HUES64 (cell line): ENCODE results near the gene MOSPD2.

Experiments
- H3K27ac ChIP-seq: 2 replicates; pipeline ENCODE4 v1.7.0; 2013; ENCODE audit warnings: low read depth, low read length, inconsistent platforms
- H3K27me3 ChIP-seq: 2 replicates; pipeline ENCODE4 v1.6.1; 2013; ENCODE audit warnings: mild to moderate bottlenecking, low read length; ENCODE audit not compliant: insufficient read depth
- H3K36me3 ChIP-seq: 2 replicates; pipeline ENCODE4 v1.6.1; 2013; ENCODE audit warnings: mild to moderate bottlenecking, low read length; ENCODE audit not compliant: insufficient read depth
- H3K4me1 ChIP-seq: 2 replicates; pipeline ENCODE4 v1.6.1; 2013; ENCODE audit warnings: mild to moderate bottlenecking, low read length, moderate library complexity; ENCODE audit not compliant: insufficient read depth
- H3K4me3 ChIP-seq: 2 replicates; pipeline ENCODE4 v1.5.1; 2013; ENCODE audit warnings: mild to moderate bottlenecking, low read length, moderate library complexity
- H3K9ac ChIP-seq: 2 replicates; pipeline ENCODE4 v1.6.1; 2013; ENCODE audit warnings: mild to moderate bottlenecking, low read depth, low read length
- H3K9me3 ChIP-seq: 2 replicates; pipeline ENCODE4 v1.6.1; 2013; ENCODE audit warnings: low read depth, low read length; ENCODE audit not compliant: insufficient read depth
- WGBS: fragments of 150-250, 120-280 bp; methylation state at CpG from one replicate; pipeline ENCODE4 v1.1.7; 2013; ENCODE audit warnings: missing lambda C conversion rate; 5-methylcytosine and 5-hydroxymethylcytosine counted together

MOSPD2 gene

DNA sequence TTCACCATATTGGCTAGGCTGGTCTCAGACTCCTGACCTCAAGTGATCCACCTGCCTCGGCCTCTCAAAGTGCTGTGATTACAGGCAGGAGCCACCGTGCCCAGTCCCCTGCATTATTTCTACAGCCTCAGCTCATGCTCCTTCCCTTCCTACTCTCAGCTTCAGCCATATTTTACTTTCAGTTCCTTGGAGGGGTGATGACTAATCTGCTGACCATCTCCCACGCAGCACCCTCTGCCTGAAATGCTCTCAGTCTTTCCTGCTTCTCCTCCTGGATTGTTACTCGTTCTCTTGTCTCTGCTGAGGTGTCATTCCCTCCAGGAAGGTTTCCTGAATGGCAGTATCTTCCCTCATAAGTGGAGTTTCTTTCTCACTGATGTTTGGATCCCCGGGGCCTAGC lies 63.3 kb downstream of the MOSPD2 start:
- WGBS = 70% methylated on average over 4 of the region's 5 CpGs
- no peaks in the 10 kb centered on the region for H3K36me3 ChIP-seq
- no peaks in the 10 kb centered on the region for H3K9me3 ChIP-seq
- no peaks in the 10 kb centered on the region for H3K4me1 ChIP-seq
- H3K27me3 ChIP-seq = no peaks in the 10 kb centered on the region
- no peak overlapping the region for H3K27ac ChIP-seq
- no peak overlapping the region for H3K9ac ChIP-seq
- H3K4me3 ChIP-seq = no peak overlapping the region

DNA sequence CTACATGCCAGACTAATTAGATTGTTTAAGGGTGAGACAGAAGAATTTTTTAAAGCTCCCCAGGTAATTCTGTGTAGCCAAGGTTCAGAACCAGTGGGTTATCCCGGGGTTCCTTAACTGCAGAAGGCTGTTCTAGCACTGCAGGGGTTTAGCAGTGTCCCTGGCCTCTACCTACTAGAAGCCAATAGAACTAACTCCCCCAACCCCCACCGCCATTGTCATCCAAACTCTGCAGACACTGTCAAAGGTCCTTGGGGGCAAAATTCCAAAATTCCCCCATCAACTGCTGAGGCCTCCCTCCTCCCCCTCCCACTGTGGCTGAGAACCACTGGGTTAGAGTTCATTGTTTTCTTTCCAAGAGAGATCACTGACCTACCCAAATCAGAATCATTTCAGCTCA lies 66.4 kb downstream of the MOSPD2 start:
- WGBS = 79% methylated on average over 2 of the region's 2 CpGs
- no peak overlapping the region for H3K27ac ChIP-seq
- no peaks in the 10 kb centered on the region for H3K9me3 ChIP-seq
- no peaks in the 10 kb centered on the region for H3K4me1 ChIP-seq
- H3K4me3 ChIP-seq = no peak overlapping the region
- no peaks in the 10 kb centered on the region for H3K36me3 ChIP-seq
- no peak overlapping the region for H3K9ac ChIP-seq
- no peaks in the 10 kb centered on the region for H3K27me3 ChIP-seq

DNA sequence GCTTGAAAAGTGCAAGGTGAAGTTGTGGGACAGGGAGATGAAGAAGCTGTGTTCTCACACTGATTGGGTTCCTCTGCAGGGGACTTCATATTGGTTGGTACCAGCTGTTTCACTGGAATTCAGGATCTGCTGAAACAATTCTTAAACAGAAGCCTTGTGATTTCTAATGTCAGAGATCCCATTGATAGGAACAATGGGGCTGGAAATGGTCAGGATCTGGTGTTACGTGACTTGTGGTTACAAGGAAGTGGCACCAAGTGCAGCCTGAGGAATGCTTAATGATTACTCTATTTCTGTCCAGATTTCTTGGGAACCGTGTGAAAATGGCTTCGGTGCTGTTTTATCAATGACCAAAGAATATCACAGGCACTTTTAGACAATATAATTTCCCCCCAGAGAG lies 68.1 kb downstream of the MOSPD2 start:
- no peaks in the 10 kb centered on the region for H3K27me3 ChIP-seq
- H3K9me3 ChIP-seq = no peaks in the 10 kb centered on the region
- H3K9ac ChIP-seq = no peak overlapping the region
- no peak overlapping the region for H3K4me3 ChIP-seq
- no peak overlapping the region for H3K27ac ChIP-seq
- H3K36me3 ChIP-seq = no peaks in the 10 kb centered on the region
- 98% methylated on average over 2 of the region's 3 CpGs for WGBS
- H3K4me1 ChIP-seq = no peaks in the 10 kb centered on the region

DNA sequence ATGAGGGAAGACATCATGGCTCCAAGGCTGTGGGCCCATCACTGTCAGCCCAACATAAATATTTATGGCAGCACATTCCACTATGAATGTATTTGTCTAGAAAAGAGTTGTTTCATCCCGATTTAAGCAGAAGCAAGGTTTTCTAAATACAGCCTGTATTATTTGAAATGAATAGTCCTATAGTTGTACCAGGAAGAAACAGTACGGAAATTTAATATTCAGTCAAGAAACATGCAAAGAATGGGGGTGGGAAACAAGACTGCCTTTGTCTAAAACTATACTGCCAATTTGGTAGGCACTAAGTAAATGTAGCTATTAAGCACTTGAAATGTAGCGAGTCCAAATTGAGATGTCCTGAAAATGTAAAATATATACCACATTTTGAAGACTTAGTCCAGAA lies 69.1 kb downstream of the MOSPD2 start:
- Histone ChIP-seq H3K4me3 (no peak overlapping the region), H3K9me3 (no peaks in the 10 kb centered on the region), H3K36me3 (no peaks in the 10 kb centered on the region), H3K4me1 (no peaks in the 10 kb centered on the region), H3K27ac (no peak overlapping the region), H3K9ac (no peak overlapping the region), H3K27me3 (no peaks in the 10 kb centered on the region)
- WGBS = 86% methylated on average over 2 of the region's 3 CpGs

DNA sequence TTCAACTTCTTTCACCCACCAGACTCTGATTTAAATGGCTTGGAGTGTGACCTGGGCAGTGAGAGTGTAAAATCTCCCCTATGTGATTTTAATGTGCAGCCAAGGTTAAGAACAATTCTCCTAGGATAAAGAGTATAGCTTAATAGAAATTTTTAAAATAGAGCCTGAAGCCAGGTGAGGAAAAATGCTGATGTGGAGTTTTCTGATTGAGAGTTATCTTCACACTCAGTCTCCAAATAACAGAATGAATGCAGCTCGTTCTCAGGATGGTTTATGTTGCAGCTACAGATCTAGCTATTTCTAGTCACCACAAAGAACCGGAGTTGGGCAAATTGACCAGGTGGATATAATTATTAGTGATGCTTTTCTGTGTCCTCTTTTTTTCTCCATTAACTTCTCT lies 70.7 kb downstream of the MOSPD2 start:
- H3K27me3 ChIP-seq = no peaks in the 10 kb centered on the region
- no peaks in the 10 kb centered on the region for H3K36me3 ChIP-seq
- H3K4me3 ChIP-seq = no peak overlapping the region
- no peaks in the 10 kb centered on the region for H3K4me1 ChIP-seq
- no peaks in the 10 kb centered on the region for H3K9me3 ChIP-seq
- H3K9ac ChIP-seq = no peak overlapping the region
- H3K27ac ChIP-seq = no peak overlapping the region
- WGBS = no CpG with 5 or more reads among the region's 2 CpGs

DNA sequence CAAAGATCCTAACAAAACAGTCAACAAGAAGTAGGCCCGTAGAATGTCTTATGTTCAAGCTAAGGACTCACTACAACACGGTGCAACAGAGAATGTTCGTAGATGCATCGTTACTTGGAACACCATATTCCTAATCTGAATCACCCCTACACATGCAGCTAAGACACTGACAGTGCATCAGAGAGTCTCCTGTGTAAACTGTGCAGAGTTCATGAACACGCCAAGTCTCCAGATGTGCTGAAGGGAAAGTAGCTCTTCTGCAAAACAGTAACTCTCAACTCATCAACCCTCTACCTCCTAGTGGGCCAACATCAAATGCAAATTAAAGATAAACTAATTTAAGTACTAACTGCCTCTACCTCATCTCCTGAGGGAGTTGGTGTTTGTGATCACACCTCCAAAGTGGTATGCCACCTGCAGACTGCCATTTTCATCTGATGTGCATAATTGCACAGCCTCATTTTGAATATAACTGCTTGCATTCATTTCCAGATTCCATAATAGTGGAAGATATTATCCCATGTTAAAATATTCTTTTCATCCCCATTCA lies 73.5 kb downstream of the MOSPD2 start:
- Histone ChIP-seq H3K36me3 (no peaks in the 10 kb centered on the region), H3K9me3 (no peaks in the 10 kb centered on the region), H3K9ac (no peak overlapping the region), H3K27ac (no peak overlapping the region), H3K27me3 (no peaks in the 10 kb centered on the region), H3K4me1 (no peaks in the 10 kb centered on the region), H3K4me3 (no peak overlapping the region)
- 96% methylated on average over 5 of the region's 5 CpGs for WGBS

DNA sequence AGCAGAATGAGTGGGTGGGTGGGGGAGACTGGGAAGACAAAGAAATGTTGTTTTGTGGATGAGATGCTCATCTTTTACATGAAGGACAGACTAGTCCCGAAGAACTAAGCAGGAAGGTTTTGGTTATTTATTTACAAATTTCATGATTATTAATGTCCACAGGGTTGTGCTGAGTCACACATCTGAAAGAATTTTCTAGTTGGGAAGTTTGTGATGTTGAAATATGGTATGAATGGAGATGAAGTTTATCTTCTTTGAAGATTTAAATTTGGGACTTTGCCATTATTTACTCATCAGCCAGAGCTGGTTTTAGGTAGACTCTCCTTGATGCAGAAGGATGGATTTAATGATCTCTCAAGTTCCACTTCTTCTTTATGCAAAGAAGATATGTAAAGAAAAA lies 75.5 kb downstream of the MOSPD2 start:
- Histone ChIP-seq H3K4me1 (no peaks in the 10 kb centered on the region), H3K27ac (no peak overlapping the region), H3K4me3 (no peak overlapping the region), H3K9me3 (no peaks in the 10 kb centered on the region), H3K36me3 (no peaks in the 10 kb centered on the region), H3K27me3 (no peaks in the 10 kb centered on the region), H3K9ac (no peak overlapping the region)
- WGBS = no CpG with 5 or more reads among the region's 1 CpG

DNA sequence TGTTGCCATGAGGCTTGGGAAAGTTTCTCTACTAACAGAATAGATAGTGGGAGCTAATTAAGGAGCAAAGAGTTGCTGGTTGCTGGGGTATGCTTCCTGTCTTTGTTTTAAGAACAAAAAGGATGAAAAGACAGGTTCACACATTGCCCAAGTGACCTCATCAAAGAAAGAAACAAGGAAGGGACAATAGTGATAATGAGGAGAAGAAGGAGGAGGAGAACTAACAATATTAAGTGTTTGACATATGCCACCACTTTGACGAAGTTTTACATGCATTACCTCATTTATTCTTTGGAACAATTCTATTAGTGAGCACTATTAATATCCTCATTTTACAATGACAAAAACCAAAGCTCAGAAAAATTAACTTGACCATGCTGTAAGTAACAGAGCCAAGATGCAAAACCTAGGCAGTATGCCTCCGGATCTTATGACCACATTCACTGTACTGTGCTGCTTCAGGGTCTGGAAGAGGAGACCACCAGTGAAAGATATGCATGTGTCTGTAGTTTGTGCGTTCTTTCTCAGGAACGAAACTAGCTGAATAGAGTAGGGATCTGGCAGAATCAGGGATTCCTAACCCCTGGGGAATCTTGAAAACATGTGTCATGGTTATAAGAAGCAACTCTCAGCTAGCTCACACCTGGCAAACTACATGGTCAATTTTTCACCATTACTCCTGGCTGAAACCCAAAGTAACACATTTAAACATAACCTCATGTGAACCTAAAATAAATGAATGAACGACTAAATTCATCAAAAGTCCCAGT lies 83.8 kb downstream of the MOSPD2 start:
- Histone ChIP-seq H3K4me1 (no peaks in the 10 kb centered on the region), H3K27me3 (no peaks in the 10 kb centered on the region), H3K27ac (no peak overlapping the region), H3K4me3 (no peak overlapping the region), H3K9me3 (no peaks in the 10 kb centered on the region), H3K9ac (no peak overlapping the region), H3K36me3 (no peaks in the 10 kb centered on the region)
- WGBS = 90% methylated on average over 5 of the region's 5 CpGs

DNA sequence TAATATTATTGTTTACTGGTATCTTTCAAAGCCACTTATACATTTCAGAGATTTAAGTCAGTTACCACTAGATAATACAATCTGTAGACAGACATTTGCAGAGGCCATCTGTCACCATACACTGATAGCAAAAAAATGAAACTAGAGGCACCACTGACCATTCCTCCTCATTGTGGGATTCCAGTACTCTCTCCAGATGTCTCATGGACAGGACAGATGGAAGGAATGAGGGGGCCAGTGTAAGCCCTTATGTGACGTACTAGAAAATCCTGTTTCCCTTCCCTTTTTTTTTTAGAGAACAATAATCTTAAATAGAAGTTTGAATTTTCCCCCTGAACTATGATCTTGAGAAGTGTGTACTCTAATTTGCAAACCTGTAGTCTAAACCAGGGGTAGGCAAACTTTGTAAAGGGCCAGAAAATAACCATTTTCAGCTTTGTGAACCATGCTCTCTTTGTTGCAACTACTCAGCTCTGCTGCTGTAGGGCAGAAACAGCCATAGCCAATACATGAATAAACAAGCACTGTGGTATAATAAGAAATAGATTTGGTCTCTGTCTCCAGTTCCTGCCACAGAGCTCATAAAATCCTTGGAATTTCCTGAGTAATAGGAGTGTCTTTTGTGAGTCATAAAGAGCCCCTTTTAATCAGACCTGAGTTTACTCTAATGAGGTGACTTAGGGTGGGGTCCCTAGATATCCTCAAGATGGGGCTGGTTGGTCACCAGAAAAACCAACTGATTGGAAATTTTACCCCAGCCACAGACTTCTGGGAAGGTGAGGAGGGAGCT lies 90.4 kb downstream of the MOSPD2 start:
- no peak overlapping the region for H3K27ac ChIP-seq
- no peaks in the 10 kb centered on the region for H3K27me3 ChIP-seq
- no peaks in the 10 kb centered on the region for H3K36me3 ChIP-seq
- H3K9me3 ChIP-seq = no peaks in the 10 kb centered on the region
- no peaks in the 10 kb centered on the region for H3K4me1 ChIP-seq
- H3K9ac ChIP-seq = no peak overlapping the region
- WGBS = no CpG with 5 or more reads among the region's 1 CpG
- no peak overlapping the region for H3K4me3 ChIP-seq

DNA sequence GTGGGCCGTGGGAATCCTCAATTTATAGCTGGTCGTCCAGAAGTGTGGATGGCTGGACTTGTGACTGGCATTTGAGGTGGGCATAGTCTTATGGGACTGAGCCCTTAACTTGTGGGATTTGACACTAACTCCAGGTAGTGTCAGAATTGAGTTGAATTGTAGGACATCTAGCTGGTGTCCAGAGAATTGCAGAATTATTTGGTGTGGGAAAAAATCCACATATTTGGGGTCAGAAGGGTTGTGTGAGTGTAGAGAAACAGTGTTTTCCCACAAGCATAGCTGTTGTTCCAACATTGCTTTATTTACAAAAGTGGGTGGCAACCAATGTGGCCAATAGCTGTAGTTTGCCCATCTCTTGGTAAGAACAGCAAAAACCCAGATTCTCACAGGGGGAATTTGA lies 91.3 kb downstream of the MOSPD2 start:
- Histone ChIP-seq H3K9ac (no peak overlapping the region), H3K36me3 (no peaks in the 10 kb centered on the region), H3K4me1 (no peaks in the 10 kb centered on the region), H3K27me3 (no peaks in the 10 kb centered on the region), H3K9me3 (no peaks in the 10 kb centered on the region), H3K27ac (no peak overlapping the region), H3K4me3 (no peak overlapping the region)
- 91% methylated on average over 2 of the region's 2 CpGs for WGBS
